ENCODE results near the gene MYBBP1A. TPM values are rescaled to one million over a fixed set of nuclear protein-coding genes. Genes with fewer than 3 reads are reported as not detected.

The MYBBP1A gene
- total RNA-seq, 1 experiment from 2014 or later: 163 TPM

DNA sequence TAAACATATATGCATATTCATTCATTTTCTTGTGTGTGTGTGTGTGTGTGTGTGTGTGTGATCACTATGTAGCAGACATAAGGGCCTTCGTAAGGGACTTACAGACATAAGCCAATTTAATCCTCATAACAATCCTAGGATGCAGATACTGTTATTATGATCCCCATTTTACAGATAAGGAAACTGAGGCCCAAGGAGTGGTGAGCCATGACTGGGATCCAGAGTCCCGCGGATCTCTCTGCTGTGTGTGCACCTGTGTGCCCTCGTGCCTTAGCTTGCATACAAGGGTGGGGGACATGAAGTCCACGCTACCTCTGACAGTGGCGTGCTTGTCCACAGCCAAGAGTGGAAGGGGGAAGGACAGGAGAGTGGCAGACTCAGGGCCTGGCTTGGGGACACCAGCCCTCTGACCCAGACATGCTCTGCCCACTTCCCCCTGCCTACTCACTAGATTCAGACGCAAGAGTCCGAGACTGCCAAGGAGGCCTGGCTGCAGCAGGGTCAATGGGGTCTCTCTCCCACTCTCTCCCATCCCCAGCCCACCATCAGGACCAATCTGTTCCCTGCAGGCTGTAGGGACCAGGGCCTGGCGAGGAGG, 19.4 kb upstream of the MYBBP1A start (continued):
- TF ChIP-seq RELA (CRISPR knock-in tag; IDR thresholded peaks at IDR 0.05; ENCODE audit: borderline replicate concordance) (no peak), ESRRA (CRISPR knock-in tag; IDR thresholded peaks at IDR 0.05; ENCODE audit: borderline replicate concordance) (no peak), NFATC4 (CRISPR knock-in tag; IDR thresholded peaks at IDR 0.05) (no peak), ZBTB21 (CRISPR knock-in tag; IDR thresholded peaks at IDR 0.05; ENCODE audit: borderline replicate concordance) (no peak), ZNF263 (CRISPR knock-in tag; IDR thresholded peaks at IDR 0.05; ENCODE audit: low read depth) (no peak)
- TF ChIP-seq, protein P1, sequence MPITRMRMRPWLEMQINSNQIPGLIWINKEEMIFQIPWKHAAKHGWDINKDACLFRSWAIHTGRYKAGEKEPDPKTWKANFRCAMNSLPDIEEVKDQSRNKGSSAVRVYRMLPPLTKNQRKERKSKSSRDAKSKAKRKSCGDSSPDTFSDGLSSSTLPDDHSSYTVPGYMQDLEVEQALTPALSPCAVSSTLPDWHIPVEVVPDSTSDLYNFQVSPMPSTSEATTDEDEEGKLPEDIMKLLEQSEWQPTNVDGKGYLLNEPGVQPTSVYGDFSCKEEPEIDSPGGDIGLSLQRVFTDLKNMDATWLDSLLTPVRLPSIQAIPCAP (CRISPR knock-in tag; IDR thresholded peaks at IDR 0.05): no peak
- TF ChIP-seq, protein P2, sequence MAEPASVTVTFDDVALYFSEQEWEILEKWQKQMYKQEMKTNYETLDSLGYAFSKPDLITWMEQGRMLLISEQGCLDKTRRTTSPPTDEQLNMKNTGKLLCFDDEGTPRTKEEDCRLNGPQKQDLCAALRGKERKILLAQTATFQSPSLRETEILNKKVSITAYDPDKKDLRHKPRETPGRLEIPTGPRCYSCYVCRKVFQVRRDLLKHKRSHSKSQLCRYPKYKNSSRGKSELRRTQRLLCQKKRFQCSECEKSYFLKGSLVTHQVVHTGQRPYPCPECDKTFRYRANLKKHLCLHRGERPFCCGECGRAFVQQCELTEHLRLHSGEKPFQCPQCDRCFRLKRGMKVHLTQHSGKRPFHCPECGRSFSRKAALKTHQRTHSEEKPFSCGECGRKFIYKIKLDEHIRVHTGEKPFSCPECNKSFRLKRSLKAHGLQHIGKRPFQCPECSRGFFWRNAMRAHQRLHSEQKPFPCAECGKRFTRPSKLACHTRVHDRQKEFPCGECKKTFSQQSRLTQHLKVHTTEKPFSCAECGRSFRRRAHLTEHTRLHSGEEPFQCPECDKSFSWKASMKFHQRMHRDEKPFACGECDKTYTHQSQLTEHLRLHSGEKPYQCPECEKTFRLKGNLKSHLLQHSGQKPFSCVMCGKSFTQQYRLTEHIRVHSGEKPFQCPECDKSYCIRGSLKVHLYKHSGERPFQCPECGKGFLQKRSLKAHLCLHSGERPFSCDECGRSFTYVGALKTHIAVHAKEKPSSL (CRISPR knock-in tag; conservative IDR thresholded peaks at IDR 0.05): no peak

DNA sequence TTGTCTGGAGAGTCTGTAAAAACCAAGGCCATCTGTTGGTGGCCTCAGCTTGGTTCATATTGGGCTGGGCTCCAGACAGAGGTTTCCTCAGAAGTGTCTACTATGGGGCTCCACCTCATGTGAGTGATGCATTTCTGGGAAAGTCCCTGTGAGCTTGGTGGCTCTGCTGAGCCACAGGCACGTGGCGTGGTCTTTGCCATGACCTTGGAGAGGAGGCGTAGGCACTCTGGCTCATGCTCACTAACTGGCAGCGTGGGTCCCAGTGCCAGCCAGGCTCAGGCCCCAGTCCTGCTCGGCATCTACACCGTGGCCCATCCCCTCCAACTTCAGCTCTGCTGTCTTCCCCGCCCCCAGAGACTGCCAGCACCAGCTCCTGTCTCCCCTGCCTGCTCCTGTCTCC, 18.5 kb upstream of the MYBBP1A start:
- no peaks in the 10 kb centered on the region for H3K9me3 Mint-ChIP-seq
- ATAC-seq (no peak), DNase-seq (ENCODE audit: low spot score) (no peak)
- H3K4me1 Mint-ChIP-seq: peaks cover 36% of the 10 kb centered on the region
- no peak overlapping the region for H3K4me3 Mint-ChIP-seq
- no peak overlapping the region for H3K27ac Mint-ChIP-seq
- H3K27me3 Mint-ChIP-seq (ENCODE audit: low read depth): no peaks in the 10 kb centered on the region
- no peaks in the 10 kb centered on the region for H3K36me3 Mint-ChIP-seq
- ChIA-PET CTCF (interaction anchor here (0.9 kb wide), 1 partner anchor 10 kb away, joined by 3 read pairs; the partner anchor contains the start of gene SMTNL2), POLR2A (no interaction called here)
- no peak for TF ChIP-seq CREB1 (CRISPR knock-in tag; IDR thresholded peaks at IDR 0.05)
- TF ChIP-seq, protein P3, sequence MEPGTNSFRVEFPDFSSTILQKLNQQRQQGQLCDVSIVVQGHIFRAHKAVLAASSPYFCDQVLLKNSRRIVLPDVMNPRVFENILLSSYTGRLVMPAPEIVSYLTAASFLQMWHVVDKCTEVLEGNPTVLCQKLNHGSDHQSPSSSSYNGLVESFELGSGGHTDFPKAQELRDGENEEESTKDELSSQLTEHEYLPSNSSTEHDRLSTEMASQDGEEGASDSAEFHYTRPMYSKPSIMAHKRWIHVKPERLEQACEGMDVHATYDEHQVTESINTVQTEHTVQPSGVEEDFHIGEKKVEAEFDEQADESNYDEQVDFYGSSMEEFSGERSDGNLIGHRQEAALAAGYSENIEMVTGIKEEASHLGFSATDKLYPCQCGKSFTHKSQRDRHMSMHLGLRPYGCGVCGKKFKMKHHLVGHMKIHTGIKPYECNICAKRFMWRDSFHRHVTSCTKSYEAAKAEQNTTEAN (CRISPR knock-in tag; IDR thresholded peaks at IDR 0.05): no peak
- no peak for TF ChIP-seq ZNF121 (CRISPR knock-in tag; IDR thresholded peaks at IDR 0.05)
- TF ChIP-seq, protein P4, sequence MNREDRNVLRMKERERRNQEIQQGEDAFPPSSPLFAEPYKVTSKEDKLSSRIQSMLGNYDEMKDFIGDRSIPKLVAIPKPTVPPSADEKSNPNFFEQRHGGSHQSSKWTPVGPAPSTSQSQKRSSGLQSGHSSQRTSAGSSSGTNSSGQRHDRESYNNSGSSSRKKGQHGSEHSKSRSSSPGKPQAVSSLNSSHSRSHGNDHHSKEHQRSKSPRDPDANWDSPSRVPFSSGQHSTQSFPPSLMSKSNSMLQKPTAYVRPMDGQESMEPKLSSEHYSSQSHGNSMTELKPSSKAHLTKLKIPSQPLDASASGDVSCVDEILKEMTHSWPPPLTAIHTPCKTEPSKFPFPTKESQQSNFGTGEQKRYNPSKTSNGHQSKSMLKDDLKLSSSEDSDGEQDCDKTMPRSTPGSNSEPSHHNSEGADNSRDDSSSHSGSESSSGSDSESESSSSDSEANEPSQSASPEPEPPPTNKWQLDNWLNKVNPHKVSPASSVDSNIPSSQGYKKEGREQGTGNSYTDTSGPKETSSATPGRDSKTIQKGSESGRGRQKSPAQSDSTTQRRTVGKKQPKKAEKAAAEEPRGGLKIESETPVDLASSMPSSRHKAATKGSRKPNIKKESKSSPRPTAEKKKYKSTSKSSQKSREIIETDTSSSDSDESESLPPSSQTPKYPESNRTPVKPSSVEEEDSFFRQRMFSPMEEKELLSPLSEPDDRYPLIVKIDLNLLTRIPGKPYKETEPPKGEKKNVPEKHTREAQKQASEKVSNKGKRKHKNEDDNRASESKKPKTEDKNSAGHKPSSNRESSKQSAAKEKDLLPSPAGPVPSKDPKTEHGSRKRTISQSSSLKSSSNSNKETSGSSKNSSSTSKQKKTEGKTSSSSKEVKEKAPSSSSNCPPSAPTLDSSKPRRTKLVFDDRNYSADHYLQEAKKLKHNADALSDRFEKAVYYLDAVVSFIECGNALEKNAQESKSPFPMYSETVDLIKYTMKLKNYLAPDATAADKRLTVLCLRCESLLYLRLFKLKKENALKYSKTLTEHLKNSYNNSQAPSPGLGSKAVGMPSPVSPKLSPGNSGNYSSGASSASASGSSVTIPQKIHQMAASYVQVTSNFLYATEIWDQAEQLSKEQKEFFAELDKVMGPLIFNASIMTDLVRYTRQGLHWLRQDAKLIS (CRISPR knock-in tag; IDR thresholded peaks at IDR 0.05; ENCODE audit: borderline replicate concordance): no peak
- no peak for TF ChIP-seq OVOL2 (CRISPR knock-in tag; IDR thresholded peaks at IDR 0.05; ENCODE audit: borderline replicate concordance)
- no peak for TF ChIP-seq RORB (CRISPR knock-in tag; IDR thresholded peaks at IDR 0.05)
- TF ChIP-seq, protein P5, sequence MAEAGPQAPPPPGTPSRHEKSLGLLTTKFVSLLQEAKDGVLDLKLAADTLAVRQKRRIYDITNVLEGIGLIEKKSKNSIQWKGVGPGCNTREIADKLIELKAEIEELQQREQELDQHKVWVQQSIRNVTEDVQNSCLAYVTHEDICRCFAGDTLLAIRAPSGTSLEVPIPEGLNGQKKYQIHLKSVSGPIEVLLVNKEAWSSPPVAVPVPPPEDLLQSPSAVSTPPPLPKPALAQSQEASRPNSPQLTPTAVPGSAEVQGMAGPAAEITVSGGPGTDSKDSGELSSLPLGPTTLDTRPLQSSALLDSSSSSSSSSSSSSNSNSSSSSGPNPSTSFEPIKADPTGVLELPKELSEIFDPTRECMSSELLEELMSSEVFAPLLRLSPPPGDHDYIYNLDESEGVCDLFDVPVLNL (CRISPR knock-in tag; IDR thresholded peaks at IDR 0.05; ENCODE audit: borderline replicate concordance, low read depth): no peak
- TF ChIP-seq, protein P6, sequence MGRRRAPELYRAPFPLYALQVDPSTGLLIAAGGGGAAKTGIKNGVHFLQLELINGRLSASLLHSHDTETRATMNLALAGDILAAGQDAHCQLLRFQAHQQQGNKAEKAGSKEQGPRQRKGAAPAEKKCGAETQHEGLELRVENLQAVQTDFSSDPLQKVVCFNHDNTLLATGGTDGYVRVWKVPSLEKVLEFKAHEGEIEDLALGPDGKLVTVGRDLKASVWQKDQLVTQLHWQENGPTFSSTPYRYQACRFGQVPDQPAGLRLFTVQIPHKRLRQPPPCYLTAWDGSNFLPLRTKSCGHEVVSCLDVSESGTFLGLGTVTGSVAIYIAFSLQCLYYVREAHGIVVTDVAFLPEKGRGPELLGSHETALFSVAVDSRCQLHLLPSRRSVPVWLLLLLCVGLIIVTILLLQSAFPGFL (CRISPR knock-in tag; IDR thresholded peaks at IDR 0.05; ENCODE audit: borderline replicate concordance): no peak
- TF ChIP-seq, protein P7, sequence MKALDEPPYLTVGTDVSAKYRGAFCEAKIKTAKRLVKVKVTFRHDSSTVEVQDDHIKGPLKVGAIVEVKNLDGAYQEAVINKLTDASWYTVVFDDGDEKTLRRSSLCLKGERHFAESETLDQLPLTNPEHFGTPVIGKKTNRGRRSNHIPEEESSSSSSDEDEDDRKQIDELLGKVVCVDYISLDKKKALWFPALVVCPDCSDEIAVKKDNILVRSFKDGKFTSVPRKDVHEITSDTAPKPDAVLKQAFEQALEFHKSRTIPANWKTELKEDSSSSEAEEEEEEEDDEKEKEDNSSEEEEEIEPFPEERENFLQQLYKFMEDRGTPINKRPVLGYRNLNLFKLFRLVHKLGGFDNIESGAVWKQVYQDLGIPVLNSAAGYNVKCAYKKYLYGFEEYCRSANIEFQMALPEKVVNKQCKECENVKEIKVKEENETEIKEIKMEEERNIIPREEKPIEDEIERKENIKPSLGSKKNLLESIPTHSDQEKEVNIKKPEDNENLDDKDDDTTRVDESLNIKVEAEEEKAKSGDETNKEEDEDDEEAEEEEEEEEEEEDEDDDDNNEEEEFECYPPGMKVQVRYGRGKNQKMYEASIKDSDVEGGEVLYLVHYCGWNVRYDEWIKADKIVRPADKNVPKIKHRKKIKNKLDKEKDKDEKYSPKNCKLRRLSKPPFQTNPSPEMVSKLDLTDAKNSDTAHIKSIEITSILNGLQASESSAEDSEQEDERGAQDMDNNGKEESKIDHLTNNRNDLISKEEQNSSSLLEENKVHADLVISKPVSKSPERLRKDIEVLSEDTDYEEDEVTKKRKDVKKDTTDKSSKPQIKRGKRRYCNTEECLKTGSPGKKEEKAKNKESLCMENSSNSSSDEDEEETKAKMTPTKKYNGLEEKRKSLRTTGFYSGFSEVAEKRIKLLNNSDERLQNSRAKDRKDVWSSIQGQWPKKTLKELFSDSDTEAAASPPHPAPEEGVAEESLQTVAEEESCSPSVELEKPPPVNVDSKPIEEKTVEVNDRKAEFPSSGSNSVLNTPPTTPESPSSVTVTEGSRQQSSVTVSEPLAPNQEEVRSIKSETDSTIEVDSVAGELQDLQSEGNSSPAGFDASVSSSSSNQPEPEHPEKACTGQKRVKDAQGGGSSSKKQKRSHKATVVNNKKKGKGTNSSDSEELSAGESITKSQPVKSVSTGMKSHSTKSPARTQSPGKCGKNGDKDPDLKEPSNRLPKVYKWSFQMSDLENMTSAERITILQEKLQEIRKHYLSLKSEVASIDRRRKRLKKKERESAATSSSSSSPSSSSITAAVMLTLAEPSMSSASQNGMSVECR (CRISPR knock-in tag; IDR thresholded peaks at IDR 0.05; ENCODE audit: borderline replicate concordance): no peak
- TF ChIP-seq, protein P8, sequence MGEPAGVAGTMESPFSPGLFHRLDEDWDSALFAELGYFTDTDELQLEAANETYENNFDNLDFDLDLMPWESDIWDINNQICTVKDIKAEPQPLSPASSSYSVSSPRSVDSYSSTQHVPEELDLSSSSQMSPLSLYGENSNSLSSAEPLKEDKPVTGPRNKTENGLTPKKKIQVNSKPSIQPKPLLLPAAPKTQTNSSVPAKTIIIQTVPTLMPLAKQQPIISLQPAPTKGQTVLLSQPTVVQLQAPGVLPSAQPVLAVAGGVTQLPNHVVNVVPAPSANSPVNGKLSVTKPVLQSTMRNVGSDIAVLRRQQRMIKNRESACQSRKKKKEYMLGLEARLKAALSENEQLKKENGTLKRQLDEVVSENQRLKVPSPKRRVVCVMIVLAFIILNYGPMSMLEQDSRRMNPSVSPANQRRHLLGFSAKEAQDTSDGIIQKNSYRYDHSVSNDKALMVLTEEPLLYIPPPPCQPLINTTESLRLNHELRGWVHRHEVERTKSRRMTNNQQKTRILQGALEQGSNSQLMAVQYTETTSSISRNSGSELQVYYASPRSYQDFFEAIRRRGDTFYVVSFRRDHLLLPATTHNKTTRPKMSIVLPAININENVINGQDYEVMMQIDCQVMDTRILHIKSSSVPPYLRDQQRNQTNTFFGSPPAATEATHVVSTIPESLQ (CRISPR knock-in tag; IDR thresholded peaks at IDR 0.05): no peak
- no peak for TF ChIP-seq SMAD3 (CRISPR knock-in tag; IDR thresholded peaks at IDR 0.05; ENCODE audit: borderline replicate concordance)
- no peak for TF ChIP-seq ZNF423 (CRISPR knock-in tag; IDR thresholded peaks at IDR 0.05)
